SK-N-SH (cell line): ENCODE data around the gene ARID2.

ENCODE experiments used
- EZH2phosphoT487 ChIP-seq: fragments of 200-600 bp; sonication (generic); IDR thresholded peaks from 2 replicates; pipeline ENCODE4 v1.6.1; 2017; ENCODE audit warnings: low read depth, mixed run types, mild to moderate bottlenecking, antibody characterized with exemption, moderate library complexity, borderline replicate concordance
- TF ChIP-seq, protein P1 (sequence below): fragments of 200-600 bp; sonication (generic); IDR thresholded peaks from 2 replicates; pipeline ENCODE4 v1.6.1; 2017; ENCODE audit warnings: antibody characterized with exemption, mild to moderate bottlenecking, moderate library complexity
- TF ChIP-seq, protein P2 (sequence below): IDR thresholded peaks from 2 replicates; pipeline ENCODE4 v1.6.1; 2012; ENCODE audit warnings: mild to moderate bottlenecking, low read depth, low read length, moderate library complexity

DNA sequence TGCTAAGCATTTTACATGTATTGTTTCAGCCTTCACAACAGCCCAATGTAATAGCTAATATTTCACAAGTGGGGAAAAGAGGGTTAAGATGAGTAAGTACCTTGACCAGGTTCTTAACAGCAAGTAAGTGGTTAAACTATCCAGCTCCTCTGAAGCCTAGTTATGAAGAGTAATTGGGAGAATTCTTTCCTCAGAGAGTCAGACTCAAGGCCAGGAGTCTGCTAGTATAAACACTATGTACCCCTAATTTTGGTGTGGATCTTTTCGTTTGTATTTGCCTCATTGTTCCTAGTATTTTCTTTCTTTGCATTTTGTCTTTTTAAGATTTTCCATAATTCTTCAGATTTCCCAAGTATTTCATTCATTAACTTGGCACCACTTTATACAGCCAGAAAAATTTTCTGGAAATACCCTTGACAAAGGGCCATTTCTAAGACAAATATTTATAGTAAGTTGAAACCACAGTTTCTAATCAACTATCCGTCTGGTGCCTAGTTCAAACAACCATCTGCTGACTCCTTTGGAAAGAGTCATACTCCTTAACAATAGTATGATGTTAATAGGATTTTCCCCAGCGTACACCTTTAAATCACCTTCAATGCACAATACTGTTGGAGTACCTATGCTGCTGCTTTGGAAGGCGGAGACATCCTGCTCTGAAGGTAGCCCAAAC, 179.7 kb downstream of the ARID2 start:
- TF ChIP-seq, protein P1, sequence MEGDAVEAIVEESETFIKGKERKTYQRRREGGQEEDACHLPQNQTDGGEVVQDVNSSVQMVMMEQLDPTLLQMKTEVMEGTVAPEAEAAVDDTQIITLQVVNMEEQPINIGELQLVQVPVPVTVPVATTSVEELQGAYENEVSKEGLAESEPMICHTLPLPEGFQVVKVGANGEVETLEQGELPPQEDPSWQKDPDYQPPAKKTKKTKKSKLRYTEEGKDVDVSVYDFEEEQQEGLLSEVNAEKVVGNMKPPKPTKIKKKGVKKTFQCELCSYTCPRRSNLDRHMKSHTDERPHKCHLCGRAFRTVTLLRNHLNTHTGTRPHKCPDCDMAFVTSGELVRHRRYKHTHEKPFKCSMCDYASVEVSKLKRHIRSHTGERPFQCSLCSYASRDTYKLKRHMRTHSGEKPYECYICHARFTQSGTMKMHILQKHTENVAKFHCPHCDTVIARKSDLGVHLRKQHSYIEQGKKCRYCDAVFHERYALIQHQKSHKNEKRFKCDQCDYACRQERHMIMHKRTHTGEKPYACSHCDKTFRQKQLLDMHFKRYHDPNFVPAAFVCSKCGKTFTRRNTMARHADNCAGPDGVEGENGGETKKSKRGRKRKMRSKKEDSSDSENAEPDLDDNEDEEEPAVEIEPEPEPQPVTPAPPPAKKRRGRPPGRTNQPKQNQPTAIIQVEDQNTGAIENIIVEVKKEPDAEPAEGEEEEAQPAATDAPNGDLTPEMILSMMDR: no peak
- TF ChIP-seq, protein P2, sequence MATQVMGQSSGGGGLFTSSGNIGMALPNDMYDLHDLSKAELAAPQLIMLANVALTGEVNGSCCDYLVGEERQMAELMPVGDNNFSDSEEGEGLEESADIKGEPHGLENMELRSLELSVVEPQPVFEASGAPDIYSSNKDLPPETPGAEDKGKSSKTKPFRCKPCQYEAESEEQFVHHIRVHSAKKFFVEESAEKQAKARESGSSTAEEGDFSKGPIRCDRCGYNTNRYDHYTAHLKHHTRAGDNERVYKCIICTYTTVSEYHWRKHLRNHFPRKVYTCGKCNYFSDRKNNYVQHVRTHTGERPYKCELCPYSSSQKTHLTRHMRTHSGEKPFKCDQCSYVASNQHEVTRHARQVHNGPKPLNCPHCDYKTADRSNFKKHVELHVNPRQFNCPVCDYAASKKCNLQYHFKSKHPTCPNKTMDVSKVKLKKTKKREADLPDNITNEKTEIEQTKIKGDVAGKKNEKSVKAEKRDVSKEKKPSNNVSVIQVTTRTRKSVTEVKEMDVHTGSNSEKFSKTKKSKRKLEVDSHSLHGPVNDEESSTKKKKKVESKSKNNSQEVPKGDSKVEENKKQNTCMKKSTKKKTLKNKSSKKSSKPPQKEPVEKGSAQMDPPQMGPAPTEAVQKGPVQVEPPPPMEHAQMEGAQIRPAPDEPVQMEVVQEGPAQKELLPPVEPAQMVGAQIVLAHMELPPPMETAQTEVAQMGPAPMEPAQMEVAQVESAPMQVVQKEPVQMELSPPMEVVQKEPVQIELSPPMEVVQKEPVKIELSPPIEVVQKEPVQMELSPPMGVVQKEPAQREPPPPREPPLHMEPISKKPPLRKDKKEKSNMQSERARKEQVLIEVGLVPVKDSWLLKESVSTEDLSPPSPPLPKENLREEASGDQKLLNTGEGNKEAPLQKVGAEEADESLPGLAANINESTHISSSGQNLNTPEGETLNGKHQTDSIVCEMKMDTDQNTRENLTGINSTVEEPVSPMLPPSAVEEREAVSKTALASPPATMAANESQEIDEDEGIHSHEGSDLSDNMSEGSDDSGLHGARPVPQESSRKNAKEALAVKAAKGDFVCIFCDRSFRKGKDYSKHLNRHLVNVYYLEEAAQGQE: no peak
- TF ChIP-seq EZH2phosphoT487: no peak
